Heart left ventricle (tissue), 16 donors: ENCODE results near the gene APOBEC4. TPM values are rescaled to one million over a fixed set of nuclear protein-coding genes. Genes with fewer than 3 reads are reported as not detected.

Source experiments
- ATAC-seq, 4 donors: fragments of 200-7000 bp; cut with Tn5 transposase; one replicate each; pipeline ENCODE4 v1.9.1; 2020 to 2022; ENCODE audit warnings: moderate library complexity in 4 of 4, mild to moderate bottlenecking in 3 of 4, moderate number of reproducible peaks in 1 of 4
- DNase-seq, 5 donors: peaks; one replicate each; pipeline ENCODE4 v3.0.0-alpha.2; 2020
- H3K27ac ChIP-seq, 12 donors: fragments of 200-600 bp; sonication (generic) in 4 of 12; one replicate each; pipeline versions ENCODE4 v1.5.0 to v1.8.0; 2016 to 2022; ENCODE audit warnings: mild to moderate bottlenecking in 2 of 12
- H3K27me3 ChIP-seq, 9 donors: fragments of 200-600 bp; sonication (generic) in 2 of 9; one replicate each; pipeline versions ENCODE4 v1.5.1 to v1.8.0; 2016 to 2022; ENCODE audit warnings: mild to moderate bottlenecking in 3 of 9
- H3K36me3 ChIP-seq, 9 donors: fragments of 200-600 bp; sonication (generic) in 2 of 9; one replicate each; pipeline versions ENCODE4 v1.5.0 to v1.8.0; 2018 to 2022; ENCODE audit warnings: mild to moderate bottlenecking in 2 of 9
- H3K4me1 ChIP-seq, 12 donors: fragments of 200-600 bp; sonication (generic) in 4 of 12; one replicate each; pipeline versions ENCODE4 v1.5.0 to v1.8.0; 2016 to 2022; ENCODE audit warnings: mild to moderate bottlenecking in 3 of 12
- H3K4me3 ChIP-seq, 12 donors: fragments of 200-600 bp; sonication (generic) in 4 of 12; one replicate each; pipeline versions ENCODE4 v1.5.0 to v1.8.0; 2017 to 2022; ENCODE audit warnings: mild to moderate bottlenecking in 9 of 12, moderate library complexity in 4 of 12
- H3K9me3 ChIP-seq, 12 donors: fragments of 200-600 bp; sonication (generic) in 4 of 12; one replicate each; pipeline versions ENCODE4 v1.5.0 to v1.8.0; 2016 to 2022; ENCODE audit warnings: mild to moderate bottlenecking in 1 of 12
- POLR2A ChIP-seq, 2 donors: fragments of 450-650 bp; IDR thresholded peaks; one replicate each; pipeline ENCODE4 v1.6.1; 2017; ENCODE audit warnings: antibody characterized with exemption in 2 of 2, mild to moderate bottlenecking in 2 of 2, moderate library complexity in 2 of 2
- WGBS, 4 donors: extraction: QIAGEN DNeasy Blood & Tissue Kit in 2 of 4; methylation state at CpG; one replicate each; pipeline versions ENCODE4 v1.1.5 to v1.1.7; 2013 to 2018; 5-methylcytosine and 5-hydroxymethylcytosine counted together
- intact Hi-C, 10 donors: fragments of 100-400 bp; cut with DNase I; formaldehyde crosslinking; loops; one replicate each; pipeline versions ENCODE4 v1.11.1 to v1.14.2; 2022
- polyA plus RNA-seq, 2 donors: library from polyadenylated mRNA; stranded (reverse); fragments of 200-250 nt; gene quantifications; one replicate each; pipeline ENCODE4 v1.2.3, GENCODE V29; 2013
- total RNA-seq, 9 donors: library from RNA; depleted of rRNA in 2 of 9; stranded (reverse); fragments of >200 nt in 2 of 9; fragmentation: NEBNext Ultra II Directional in 3 of 9; extraction: Animal tissue kit (Norgen Biotek cat#: 25700) in 3 of 9; gene quantifications; one replicate each; pipeline versions ENCODE4 v1.1.0 to v1.2.4, GENCODE V29; 2016 to 2023
- TF ChIP-seq, protein P1 (sequence below), 12 donors: fragments of 200-600 bp; sonication (generic) in 4 of 12; IDR thresholded peaks; one replicate each; pipeline versions ENCODE4 v1.5.0 to v1.8.0; 2018 to 2022; ENCODE audit warnings: antibody characterized with exemption in 12 of 12, mild to moderate bottlenecking in 5 of 12
- donor health status: ischemic (EF 13 %, LVEDD 7.1; RV severe dilation, severe dysfunction).
- donor health status: healthy with polysubstance abuse.
- donor health status: DM: no; HTN: yes; CAD: no.
- donor health status: DM: no; HTN: no; CAD: no.
- donor health status: ischemic (EF 25% LVEDD 6.9; RV normal size, moderate dysfunction).
- donor health status: ischemic (EF 25% LVEDD 5.7; RV mildly dilated, moderate dysfunction).
- donor health status: healthy.
- donor health status: DM: yes; HTN: yes; CAD: no.
- donor health status: ischemic (EF 35%, LVEDD 5.7; RV mildly dilated, moderate dysfunction).
- donor health status: nonischemic (EF 11% LVEDD 7.7; RV severe dilation, severe dysfunction).
- donor health status: DM: yes; HTN: yes; CAD: no.
- donor health status: PGD.
- donor health status: ischemic (EF 29% LVEDD 5.4; RV normal size, mild dysfunction).
- donor health status: nonischemic (EF 23%, LVEDD 6.1; RV moderate dilation, normal function).

The APOBEC4 gene
- total and polyA plus RNA-seq, 11 donors = 0.30 TPM; not detected in 10

DNA sequence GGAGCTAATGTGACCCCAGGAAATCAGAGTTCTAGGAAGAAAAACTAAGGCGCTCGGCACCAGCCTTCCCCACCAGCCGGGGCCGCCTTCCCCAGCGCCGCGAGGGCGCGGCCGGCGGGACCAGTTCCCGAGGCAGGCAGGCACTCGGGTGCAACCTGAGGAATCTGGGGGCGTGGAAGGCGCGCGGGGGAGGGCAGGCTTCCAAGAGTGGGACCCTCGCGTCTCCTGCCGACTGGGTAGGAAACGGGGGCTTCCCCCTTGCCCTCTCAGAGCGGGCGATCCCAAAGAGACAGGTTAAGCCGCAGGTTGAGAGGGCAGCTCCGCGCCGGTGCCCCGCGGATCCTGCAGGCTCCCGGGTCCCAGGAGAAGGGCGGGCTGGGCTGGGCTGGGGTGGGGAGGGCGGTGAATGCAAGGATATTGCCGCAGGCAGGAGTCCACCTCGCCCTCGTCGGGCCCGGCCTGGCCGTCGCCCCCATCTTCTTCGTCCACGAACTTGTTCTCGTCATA, 18.0 kb downstream of the APOBEC4 start:
- no peaks in the 10 kb centered on the region for H3K27me3 ChIP-seq
- TF ChIP-seq, protein P1, sequence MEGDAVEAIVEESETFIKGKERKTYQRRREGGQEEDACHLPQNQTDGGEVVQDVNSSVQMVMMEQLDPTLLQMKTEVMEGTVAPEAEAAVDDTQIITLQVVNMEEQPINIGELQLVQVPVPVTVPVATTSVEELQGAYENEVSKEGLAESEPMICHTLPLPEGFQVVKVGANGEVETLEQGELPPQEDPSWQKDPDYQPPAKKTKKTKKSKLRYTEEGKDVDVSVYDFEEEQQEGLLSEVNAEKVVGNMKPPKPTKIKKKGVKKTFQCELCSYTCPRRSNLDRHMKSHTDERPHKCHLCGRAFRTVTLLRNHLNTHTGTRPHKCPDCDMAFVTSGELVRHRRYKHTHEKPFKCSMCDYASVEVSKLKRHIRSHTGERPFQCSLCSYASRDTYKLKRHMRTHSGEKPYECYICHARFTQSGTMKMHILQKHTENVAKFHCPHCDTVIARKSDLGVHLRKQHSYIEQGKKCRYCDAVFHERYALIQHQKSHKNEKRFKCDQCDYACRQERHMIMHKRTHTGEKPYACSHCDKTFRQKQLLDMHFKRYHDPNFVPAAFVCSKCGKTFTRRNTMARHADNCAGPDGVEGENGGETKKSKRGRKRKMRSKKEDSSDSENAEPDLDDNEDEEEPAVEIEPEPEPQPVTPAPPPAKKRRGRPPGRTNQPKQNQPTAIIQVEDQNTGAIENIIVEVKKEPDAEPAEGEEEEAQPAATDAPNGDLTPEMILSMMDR (IDR thresholded peaks at IDR 0.05) = no peak
- no peak for TF ChIP-seq POLR2A (IDR thresholded peaks at IDR 0.05)
- H3K36me3 ChIP-seq = peaks cover 0 to 28% (median 22%) of the 10 kb centered on the region in 9 donors
- DNase-seq (peak; percentile 43 to 78 (median 54)), ATAC-seq (peak; percentile 2 to 48 (median 32))
- intact Hi-C loops = loop anchor here in 3 of 10 donors (5.0 to 10.0 kb wide), 2 partner anchors 163 to 350 kb away; partner anchors contain the start of gene SMG7 (in 2 of the 3)
- H3K27ac ChIP-seq = peak overlapping the region; percentile 82 to 99 (median 94)
- peaks cover 0 to 54% (median 40%) of the 10 kb centered on the region in 12 donors for H3K4me1 ChIP-seq
- no peaks in the 10 kb centered on the region for H3K9me3 ChIP-seq
- H3K4me3 ChIP-seq = peak overlapping the region; percentile 66 to 97 (median 84)
- WGBS, 4 donors = 0 to 1% (median 0%) methylated on average over 22 to 42 of the region's 42 CpGs

DNA sequence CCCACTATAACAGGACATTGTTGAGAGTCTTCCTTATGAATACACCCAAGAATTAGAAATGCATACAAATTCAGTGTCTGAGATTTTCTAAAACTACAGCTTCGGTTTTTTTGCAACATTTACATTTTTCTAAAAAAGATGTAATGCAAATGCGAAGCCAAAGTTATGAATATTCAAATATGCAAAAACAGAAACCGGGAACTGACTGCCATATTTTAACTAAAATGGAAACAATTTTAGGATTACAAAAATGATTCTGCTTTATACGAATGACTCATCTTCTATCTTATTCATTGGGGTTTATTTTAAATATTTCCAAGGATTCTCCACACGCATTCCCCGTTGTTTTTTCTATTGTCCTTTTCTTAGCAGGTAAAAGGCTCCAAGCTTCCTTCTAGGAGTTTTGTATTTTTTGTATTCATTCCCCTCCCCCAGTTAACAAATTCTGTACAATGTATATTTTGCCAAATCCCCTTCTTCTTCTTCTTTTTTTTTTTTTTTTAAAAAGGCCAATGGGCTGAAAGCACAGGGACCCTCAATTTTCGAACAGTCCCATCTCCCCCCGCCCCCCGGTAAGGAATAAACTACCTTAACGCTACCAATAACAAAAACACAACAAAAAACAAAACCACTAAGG, 18.6 kb downstream of the APOBEC4 start:
- intact Hi-C loops = loop anchor here in 4 of 10 donors (5.0 to 10.0 kb wide), 2 partner anchors 162 to 350 kb away; partner anchors contain the start of gene SMG7 (in 3 of the 4)
- no peak for ATAC-seq
- peaks cover 0 to 60% (median 40%) of the 10 kb centered on the region in 12 donors for H3K4me1 ChIP-seq
- H3K4me3 ChIP-seq = peak overlapping the region; percentile 66 to 97 (median 84)
- H3K27ac ChIP-seq = peak overlapping the region; percentile 82 to 99 (median 94)
- no peaks in the 10 kb centered on the region for H3K9me3 ChIP-seq
- H3K36me3 ChIP-seq = peaks cover 0 to 34% (median 28%) of the 10 kb centered on the region in 9 donors
- H3K27me3 ChIP-seq = no peaks in the 10 kb centered on the region
- TF ChIP-seq POLR2A (IDR thresholded peaks at IDR 0.05) = no peak
- TF ChIP-seq, protein P1 (IDR thresholded peaks at IDR 0.05) = no peak
- no peak for DNase-seq
- 0 to 1% (median 1%) methylated on average over 10 of the region's 10 CpGs for WGBS, 4 donors

DNA sequence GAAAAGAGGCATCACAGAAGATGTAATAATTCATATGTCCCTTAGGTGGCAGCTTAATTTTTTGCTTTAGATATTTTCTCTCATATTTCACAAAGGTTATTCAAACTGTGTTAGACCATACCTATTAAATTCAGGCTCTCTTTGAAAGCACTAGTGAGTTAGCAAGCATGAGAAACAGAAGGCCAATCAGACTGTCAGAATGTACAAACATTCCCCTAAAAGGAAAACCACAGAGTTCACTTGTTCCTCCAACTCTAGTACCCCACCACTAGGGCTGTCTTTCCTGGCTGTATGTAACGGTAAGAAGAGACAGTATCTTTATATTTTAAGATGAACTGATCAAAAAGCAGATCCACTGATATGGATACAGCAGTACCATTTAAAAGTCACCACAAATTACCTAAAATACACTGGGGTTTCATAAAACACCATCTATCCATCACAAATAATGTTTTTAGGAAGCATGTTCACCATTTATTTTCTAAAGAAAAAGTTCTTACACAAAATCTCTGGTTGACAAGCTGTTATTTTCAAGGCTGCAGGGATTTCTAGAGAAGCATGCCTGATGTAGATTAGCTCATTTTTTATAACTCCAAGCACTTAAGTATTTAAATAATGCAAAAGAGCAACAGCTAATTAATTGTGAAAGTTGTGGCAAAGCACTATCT, 19.3 kb downstream of the APOBEC4 start:
- peak in 1 of 2 donors; percentile 23 for TF ChIP-seq POLR2A (IDR thresholded peaks at IDR 0.05)
- TF ChIP-seq, protein P1 (IDR thresholded peaks at IDR 0.05) = peak in 10 of 12 donors; percentile 29 to 62 (median 53)
- peak overlapping the region; percentile 42 to 99 (median 94) for H3K27ac ChIP-seq
- DNase-seq = no peak
- 0% methylated on average over 1 of the region's 1 CpG for WGBS, 4 donors
- H3K27me3 ChIP-seq = no peaks in the 10 kb centered on the region
- peaks cover 0 to 67% (median 40%) of the 10 kb centered on the region in 12 donors for H3K4me1 ChIP-seq
- peaks cover 0 to 41% (median 36%) of the 10 kb centered on the region in 9 donors for H3K36me3 ChIP-seq
- intact Hi-C loops = loop anchor here in 2 of 10 donors (5.0 to 10.0 kb wide), 2 partner anchors 162 to 349 kb away; partner anchors contain the start of gene SMG7 (in 1 of the 2)
- H3K4me3 ChIP-seq = peak overlapping the region; percentile 12 to 97 (median 83)
- no peak for ATAC-seq
- H3K9me3 ChIP-seq = no peaks in the 10 kb centered on the region
